Kidney (tissue), 14 donors: ENCODE data around the gene PDE1C. TPM values are rescaled to one million over a fixed set of nuclear protein-coding genes. Genes with fewer than 3 reads are reported as not detected.
A peak's percentile ranks its signal among the peaks of the same experiment; 100 is the strongest.

Experiments
- DNase-seq, 5 donors: peaks; one replicate each; pipeline ENCODE4 v3.0.0-alpha.2; 2013 to 2020
- FAIRE-seq: peaks from 2 replicates; lab custom pipeline; 2012; peaks lifted over from hg19 to GRCh38; lab: Jason Lieb, UNC
- H3K27ac ChIP-seq, 2 donors: one replicate each; pipeline ENCODE4 v1.7.0; 2013; ENCODE audit warnings: low read depth in 2 of 2, low read length in 2 of 2, inconsistent platforms in 1 of 2
- H3K27me3 ChIP-seq: one replicate; pipeline ENCODE4 v1.7.1; 2013; ENCODE audit warnings: low read length, inconsistent platforms; ENCODE audit not compliant: control insufficient read depth, insufficient read depth
- H3K36me3 ChIP-seq, 3 donors: one replicate each; pipeline versions ENCODE4 v1.7.0 to v1.7.1; 2013; ENCODE audit warnings: low read length in 3 of 3, control low read depth in 1 of 3, inconsistent platforms in 1 of 3; ENCODE audit not compliant: insufficient read depth in 3 of 3, control insufficient read depth in 2 of 3
- H3K4me1 ChIP-seq, 3 donors: one replicate each; pipeline versions ENCODE4 v1.7.0 to v1.7.1; 2013; ENCODE audit warnings: low read length in 3 of 3, inconsistent platforms in 1 of 3, low read depth in 1 of 3; ENCODE audit not compliant: control insufficient read depth in 2 of 3, insufficient read depth in 2 of 3
- H3K4me3 ChIP-seq, 3 donors: one replicate each; pipeline versions ENCODE4 v1.7.0 to v1.8.1; 2013; ENCODE audit warnings: low read length in 3 of 3, control low read depth in 1 of 3, inconsistent platforms in 1 of 3
- H3K9ac ChIP-seq, 3 donors: one replicate each; pipeline versions ENCODE4 v1.7.0 to v1.7.1; 2013; ENCODE audit warnings: low read length in 3 of 3, control low read depth in 1 of 3, inconsistent platforms in 1 of 3
- H3K9me3 ChIP-seq, 3 donors: one replicate each; pipeline versions ENCODE4 v1.7.0 to v1.7.1; 2013; ENCODE audit warnings: low read length in 3 of 3, control low read depth in 1 of 3, inconsistent platforms in 1 of 3; ENCODE audit not compliant: control insufficient read depth in 2 of 3, insufficient read depth in 1 of 3
- CTCF ChIP-seq: IDR thresholded peaks from 3 replicates; pipeline ENCODE4 v1.5.1; 2012; ENCODE audit warnings: mild to moderate bottlenecking, moderate library complexity, borderline replicate concordance; ENCODE audit not compliant: insufficient read depth; ENCODE audit errors: extremely low read depth
- intact Hi-C: fragments of 100-400 bp; cut with DNase I; formaldehyde crosslinking; loops from one replicate; pipeline ENCODE4 v1.11.1; 2022
- polyA plus RNA-seq: library from polyadenylated mRNA; stranded (reverse); fragments of 350-450 nt; fragmentation: Illumina TruSeq; extraction: RNeasy Lipid Tissue Mini Kit (QIAGEN cat#74804); gene quantifications from one replicate; pipeline ENCODE4 v1.2.3, GENCODE V29; 2014; ENCODE audit warnings: low read depth, low replicate concordance; ENCODE audit not compliant: insufficient read depth
- total RNA-seq: library from RNA; stranded (reverse); fragmentation: NEBNext Ultra II Directional; extraction: Animal tissue kit (Norgen Biotek cat#: 25700); gene quantifications from one replicate; pipeline ENCODE4 v1.2.1, GENCODE V29; 2021
- donor health status: control.
- donor health status: control.
- donor health status: control.
- donor health status: control.
- donor health status: control.
- donor health status: DM: yes; HTN: yes; CAD: no.
- donor health status: Normal renal cell carcinoma (clear cell type).

The PDE1C gene
- total and polyA plus RNA-seq, 2 donors from 2014 or later, result 3.3 to 5.5 TPM

GRCh38 chr7:32068411-32069101 is 1.7 kb downstream of the PDE1C start:
- FAIRE-seq, result no peak
- no peak for TF ChIP-seq CTCF
- no peak for DNase-seq
- no peak overlapping the region for H3K27ac ChIP-seq
- H3K4me1 ChIP-seq, result no peaks in the 10 kb centered on the region
- no peak overlapping the region for H3K9ac ChIP-seq
- H3K9me3 ChIP-seq, result no peaks in the 10 kb centered on the region
- no peaks in the 10 kb centered on the region for H3K36me3 ChIP-seq
- H3K27me3 ChIP-seq, result peaks cover 4% of the 10 kb centered on the region
- H3K4me3 ChIP-seq, result peak overlapping the region in 2 of 3 donors; percentile 13 to 22
- intact Hi-C loops, result no loop called here

GRCh38 chr7:32066441-32066840 is 3.8 kb downstream of the PDE1C start:
- H3K4me3 ChIP-seq, result no peak overlapping the region
- intact Hi-C loops, result no loop called here
- no peaks in the 10 kb centered on the region for H3K36me3 ChIP-seq
- H3K27ac ChIP-seq, result no peak overlapping the region
- H3K27me3 ChIP-seq, result peaks cover 2% of the 10 kb centered on the region
- no peak for FAIRE-seq
- TF ChIP-seq CTCF, result no peak
- H3K4me1 ChIP-seq, result no peaks in the 10 kb centered on the region
- H3K9ac ChIP-seq, result no peak overlapping the region
- H3K9me3 ChIP-seq, result no peaks in the 10 kb centered on the region
- DNase-seq, result no peak

- DNase-seq (no peak), FAIRE-seq (no peak)
- H3K9ac ChIP-seq, result no peak overlapping the region
- H3K27ac ChIP-seq, result no peak overlapping the region
- no peak for TF ChIP-seq CTCF
- no peaks in the 10 kb centered on the region for H3K27me3 ChIP-seq
- intact Hi-C loops, result no loop called here
- no peaks in the 10 kb centered on the region for H3K9me3 ChIP-seq
- H3K36me3 ChIP-seq, result no peaks in the 10 kb centered on the region
- H3K4me1 ChIP-seq, result no peaks in the 10 kb centered on the region
- H3K4me3 ChIP-seq, result no peak overlapping the region
Measured at GRCh38 chr7:32063614-32064013, 6.6 kb downstream of the PDE1C start.
